ENCODE results near the gene MTOR.

DNA sequence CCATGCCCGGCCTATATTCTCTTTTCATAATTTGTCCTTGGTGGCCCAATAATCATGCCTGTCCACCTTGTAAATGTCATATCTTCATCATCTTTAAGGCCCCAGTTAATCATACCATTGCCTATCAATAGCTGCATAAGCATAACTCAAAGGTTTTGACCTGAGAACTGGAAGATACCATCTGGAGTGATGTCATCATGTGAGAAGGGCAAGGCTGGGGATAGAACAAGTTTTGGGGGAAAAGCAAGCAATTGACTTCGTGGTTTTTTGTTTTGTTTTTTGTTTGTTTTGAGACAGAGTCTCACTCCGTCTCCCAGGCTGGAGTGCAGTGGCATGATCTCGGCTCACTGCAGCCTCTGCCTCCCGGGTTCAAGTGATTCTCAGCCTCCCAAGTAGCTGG is 16.8 kb upstream of the MTOR start:
- TF ChIP-seq POLR2A (IDR thresholded peaks at IDR 0.05) = no peak
- TF ChIP-seq, protein P1, sequence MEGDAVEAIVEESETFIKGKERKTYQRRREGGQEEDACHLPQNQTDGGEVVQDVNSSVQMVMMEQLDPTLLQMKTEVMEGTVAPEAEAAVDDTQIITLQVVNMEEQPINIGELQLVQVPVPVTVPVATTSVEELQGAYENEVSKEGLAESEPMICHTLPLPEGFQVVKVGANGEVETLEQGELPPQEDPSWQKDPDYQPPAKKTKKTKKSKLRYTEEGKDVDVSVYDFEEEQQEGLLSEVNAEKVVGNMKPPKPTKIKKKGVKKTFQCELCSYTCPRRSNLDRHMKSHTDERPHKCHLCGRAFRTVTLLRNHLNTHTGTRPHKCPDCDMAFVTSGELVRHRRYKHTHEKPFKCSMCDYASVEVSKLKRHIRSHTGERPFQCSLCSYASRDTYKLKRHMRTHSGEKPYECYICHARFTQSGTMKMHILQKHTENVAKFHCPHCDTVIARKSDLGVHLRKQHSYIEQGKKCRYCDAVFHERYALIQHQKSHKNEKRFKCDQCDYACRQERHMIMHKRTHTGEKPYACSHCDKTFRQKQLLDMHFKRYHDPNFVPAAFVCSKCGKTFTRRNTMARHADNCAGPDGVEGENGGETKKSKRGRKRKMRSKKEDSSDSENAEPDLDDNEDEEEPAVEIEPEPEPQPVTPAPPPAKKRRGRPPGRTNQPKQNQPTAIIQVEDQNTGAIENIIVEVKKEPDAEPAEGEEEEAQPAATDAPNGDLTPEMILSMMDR (IDR thresholded peaks at IDR 0.05) = no peak
